ENCODE measurements around the gene IPO13. TPM values are rescaled to one million over a fixed set of nuclear protein-coding genes. Genes with fewer than 3 reads are reported as not detected.

Gene IPO13
- 10 to 100 TPM; 22.7 to 64.9 (median 36.5) TPM for total RNA-seq

- Histone ChIP-seq H3K36me3 (no peaks in the 10 kb centered on the region), H3K4me3 (peak within 1 kb of the TSS; percentile 70 to 83 (median 74)), H3K9me3 (no peaks in the 10 kb centered on the region), H3K27ac (peak within 1 kb of the TSS; percentile 88 to 93 (median 90)), H3K27me3 (no peaks in the 10 kb centered on the region), H3K4me1 (peaks cover 14 to 43% (median 23%) of the 10 kb centered on the region in 4 donors)
- intact Hi-C loops (cut with DNase I; ENCODE audit: low total_unique reads) = no loop called here
- 0 to 2% methylated on average over 2 to 54 of the region's 74 CpGs for WGBS, 2 donors (ENCODE audit: low coverage in 1 of 2)
- peak; percentile 97 for DNase-seq
- in situ Hi-C loops (cut with MboI; ENCODE audit: low pct_ligation_motif_present in 1 of 4, low pct_unique_long_range_greater_than_20kb in 1 of 4, low sequenced_read_pairs in 3 of 4) = loop anchor here in 1 of 4 donors (25.0 kb wide), 1 partner anchor 409 kb away; the partner anchor contains the start of gene PTPRF
- TF ChIP-seq CTCF (IDR thresholded peaks at IDR 0.05) (peak; percentile 64 to 95 (median 78)), POLR2AphosphoS5 (IDR thresholded peaks at IDR 0.05) (peak; percentile 75 to 85 (median 78)), POLR2A (IDR thresholded peaks at IDR 0.05) (peak; percentile 77), EP300 (IDR thresholded peaks at IDR 0.05; ENCODE audit: low read depth) (no peak)
These were observed at the start of gene IPO13 for GRCh38 chr1:43946236-43947060. TSS of gene IPO13 (plus strand) at chr1:43946950. CDS start at chr1:43947601, 651 bp downstream.

GRCh38 chr1:43898981-43899380, 47.8 kb upstream of the IPO13 start:
- no peaks in the 10 kb centered on the region for H3K36me3 ChIP-seq
- H3K4me3 ChIP-seq = no peak overlapping the region
- intact Hi-C loops (cut with DNase I; ENCODE audit: low total_unique reads) = no loop called here
- no peak for TF ChIP-seq CTCF (IDR thresholded peaks at IDR 0.05)
- no peaks in the 10 kb centered on the region for H3K4me1 ChIP-seq
- no peak for DNase-seq
- no peaks in the 10 kb centered on the region for H3K9me3 ChIP-seq
- H3K27me3 ChIP-seq = no peaks in the 10 kb centered on the region
- in situ Hi-C loops (cut with MboI; ENCODE audit: low pct_ligation_motif_present in 1 of 4, low pct_unique_long_range_greater_than_20kb in 1 of 4, low sequenced_read_pairs in 3 of 4) = no loop called here
- 97% methylated on average over 12 of the region's 12 CpGs; no CpG with 5 or more reads in 1 of the 2 donors for WGBS, 2 donors (ENCODE audit: low coverage in 1 of 2)
- no peak overlapping the region for H3K27ac ChIP-seq

GRCh38 chr1:43900386-43900785, 46.4 kb upstream of the IPO13 start:
- no peak overlapping the region for H3K27ac ChIP-seq
- WGBS, 2 donors (ENCODE audit: low coverage in 1 of 2) = 97% methylated on average over 3 of the region's 3 CpGs; no CpG with 5 or more reads in 1 of the 2 donors

More at GRCh38 chr1:43900386-43900785, 46.4 kb upstream of the IPO13 start:
- no peaks in the 10 kb centered on the region for H3K36me3 ChIP-seq
- H3K9me3 ChIP-seq = no peaks in the 10 kb centered on the region
- no peak for DNase-seq
- no peak overlapping the region for H3K4me3 ChIP-seq
- intact Hi-C loops (cut with DNase I; ENCODE audit: low total_unique reads) (no loop called here), in situ Hi-C loops (cut with MboI; ENCODE audit: low pct_ligation_motif_present in 1 of 4, low pct_unique_long_range_greater_than_20kb in 1 of 4, low sequenced_read_pairs in 3 of 4) (no loop called here)
- H3K27me3 ChIP-seq = no peaks in the 10 kb centered on the region
- H3K4me1 ChIP-seq = no peaks in the 10 kb centered on the region
- TF ChIP-seq POLR2A (IDR thresholded peaks at IDR 0.05) (no peak), CTCF (IDR thresholded peaks at IDR 0.05) (no peak), EP300 (IDR thresholded peaks at IDR 0.05; ENCODE audit: low read depth) (no peak), POLR2AphosphoS5 (IDR thresholded peaks at IDR 0.05) (no peak)

Measured in transverse colon (tissue), 4 donors.